ENCODE results near the gene SYNE2.

SYNE2 gene

DNA sequence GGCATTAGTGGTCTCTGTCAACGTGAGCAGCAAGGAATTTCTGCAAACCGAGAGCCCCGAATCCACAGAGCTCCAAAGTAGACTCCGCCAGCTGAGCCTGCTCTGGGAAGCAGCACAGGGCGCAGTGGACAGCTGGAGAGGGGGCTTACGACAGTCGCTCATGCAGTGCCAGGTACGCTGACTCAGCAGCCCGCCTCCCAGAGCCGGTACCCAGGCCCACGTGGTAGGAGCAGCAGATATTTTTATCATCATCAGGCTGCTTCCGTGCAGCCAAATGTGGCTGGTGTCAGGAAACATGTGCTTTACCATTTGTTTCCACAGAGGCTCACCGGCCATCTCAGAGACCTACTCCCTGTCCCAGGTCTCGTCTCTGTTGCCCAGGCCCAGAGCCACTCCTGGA, 367.7 kb downstream of the SYNE2 start:
- no peak for ATAC-seq (replicated peaks; ENCODE audit: extremely low read depth, poor library complexity, severe bottlenecking)
- H3K27me3 Mint-ChIP-seq = no peaks in the 10 kb centered on the region
- H3K4me3 Mint-ChIP-seq = no peak overlapping the region
- H3K27ac Mint-ChIP-seq (ENCODE audit: low read depth) = peak overlapping the region; percentile 49
- no peak for DNase-seq (ENCODE audit: low spot score in 2 of 2)
- peaks cover 75% of the 10 kb centered on the region for H3K36me3 Mint-ChIP-seq (ENCODE audit: insufficient read depth)
- H3K4me1 Mint-ChIP-seq = no peaks in the 10 kb centered on the region
- H3K9me3 Mint-ChIP-seq = no peaks in the 10 kb centered on the region

DNA sequence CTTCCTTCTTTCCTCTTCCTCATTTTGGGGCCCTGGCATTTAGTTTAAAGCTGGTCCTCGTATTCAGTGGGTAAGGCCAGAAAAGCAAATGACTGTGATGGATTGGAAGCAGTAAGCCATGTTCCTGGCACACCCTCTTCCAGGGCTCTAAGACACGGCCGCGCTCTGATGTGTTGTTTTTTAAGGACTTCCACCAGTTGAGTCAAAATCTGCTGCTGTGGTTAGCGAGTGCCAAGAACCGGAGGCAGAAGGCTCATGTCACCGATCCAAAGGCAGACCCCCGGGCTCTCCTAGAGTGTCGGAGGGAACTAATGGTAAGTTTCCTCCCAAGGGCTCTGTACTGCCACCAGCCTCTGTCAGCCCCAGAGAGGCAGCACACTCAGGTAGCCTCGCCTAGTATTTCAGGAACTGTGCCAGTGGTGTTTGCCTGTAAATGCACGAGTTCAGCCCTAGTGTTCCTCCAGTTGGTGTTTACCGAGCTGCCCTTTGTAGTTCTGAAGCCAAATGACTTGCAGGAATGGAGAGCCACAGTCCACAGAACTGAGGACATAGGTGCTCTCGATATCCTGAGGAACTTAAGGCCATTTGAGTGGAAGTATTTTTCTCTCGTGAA, 368.7 kb downstream of the SYNE2 start:
- ATAC-seq (replicated peaks; ENCODE audit: extremely low read depth, poor library complexity, severe bottlenecking) (no peak), DNase-seq (ENCODE audit: low spot score in 2 of 2) (no peak)
- Mint-ChIP-seq H3K9me3 (no peaks in the 10 kb centered on the region), H3K36me3 (ENCODE audit: insufficient read depth) (peaks cover 73% of the 10 kb centered on the region), H3K27me3 (no peaks in the 10 kb centered on the region), H3K27ac (ENCODE audit: low read depth) (no peak overlapping the region), H3K4me1 (no peaks in the 10 kb centered on the region), H3K4me3 (no peak overlapping the region)

DNA sequence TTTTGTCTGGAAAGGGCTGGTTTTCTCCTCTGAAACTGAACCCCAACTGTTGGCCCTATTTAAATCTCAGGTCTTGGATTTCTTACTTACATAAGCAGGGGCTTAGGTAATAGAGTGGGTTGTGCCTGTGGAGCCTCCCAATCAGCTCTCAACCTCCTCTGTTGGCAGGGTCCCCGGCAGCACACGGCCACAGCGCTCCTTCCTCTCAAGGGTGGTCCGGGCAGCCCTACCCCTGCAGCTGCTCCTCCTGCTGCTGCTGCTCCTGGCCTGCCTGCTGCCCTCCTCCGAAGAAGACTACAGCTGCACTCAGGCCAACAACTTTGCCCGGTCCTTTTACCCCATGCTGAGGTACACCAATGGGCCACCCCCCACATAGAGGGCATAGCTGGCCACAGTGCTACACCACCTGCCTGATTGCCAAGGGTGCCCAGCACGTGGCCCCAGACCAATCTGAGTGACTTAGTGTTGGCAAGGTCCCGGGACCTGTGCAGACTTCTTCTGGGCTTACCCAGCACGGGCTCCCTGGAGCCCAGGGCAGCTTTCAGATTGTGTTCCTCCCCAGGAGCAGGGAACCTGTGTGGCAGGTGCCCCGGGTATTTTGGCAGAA, 372.4 kb downstream of the SYNE2 start:
- Mint-ChIP-seq H3K9me3 (no peaks in the 10 kb centered on the region), H3K4me1 (no peaks in the 10 kb centered on the region), H3K27ac (ENCODE audit: low read depth) (no peak overlapping the region), H3K27me3 (no peaks in the 10 kb centered on the region), H3K4me3 (no peak overlapping the region), H3K36me3 (ENCODE audit: insufficient read depth) (peaks cover 66% of the 10 kb centered on the region)
- DNase-seq (ENCODE audit: low spot score in 2 of 2) (no peak), ATAC-seq (replicated peaks; ENCODE audit: extremely low read depth, poor library complexity, severe bottlenecking) (no peak)

DNA sequence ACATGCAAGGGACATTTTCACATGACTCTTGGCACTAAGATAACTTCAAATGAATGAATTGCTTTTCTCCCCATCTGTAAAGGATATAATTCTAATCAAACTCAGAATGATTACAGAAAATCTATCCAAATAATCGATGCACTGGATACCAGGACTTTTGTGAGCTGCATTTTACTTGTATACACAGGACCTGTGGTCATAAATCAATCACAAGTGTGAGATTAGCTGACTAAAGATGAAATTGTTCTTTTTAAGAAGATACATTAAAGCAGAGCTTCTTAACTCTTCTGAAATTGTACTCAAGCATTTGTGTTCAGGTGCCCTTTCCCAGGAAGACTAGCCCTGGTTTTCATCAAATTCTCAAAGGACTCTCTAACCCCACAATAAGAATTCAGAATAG, 375.1 kb downstream of the SYNE2 start:
- H3K36me3 Mint-ChIP-seq (ENCODE audit: insufficient read depth) = peaks cover 66% of the 10 kb centered on the region
- H3K9me3 Mint-ChIP-seq = no peaks in the 10 kb centered on the region
- no peak for ATAC-seq (replicated peaks; ENCODE audit: extremely low read depth, poor library complexity, severe bottlenecking)
- H3K4me1 Mint-ChIP-seq = peaks cover 8% of the 10 kb centered on the region
- no peak overlapping the region for H3K27ac Mint-ChIP-seq (ENCODE audit: low read depth)
- no peak overlapping the region for H3K4me3 Mint-ChIP-seq
- H3K27me3 Mint-ChIP-seq = no peaks in the 10 kb centered on the region
- DNase-seq (ENCODE audit: low spot score in 2 of 2) = no peak

DNA sequence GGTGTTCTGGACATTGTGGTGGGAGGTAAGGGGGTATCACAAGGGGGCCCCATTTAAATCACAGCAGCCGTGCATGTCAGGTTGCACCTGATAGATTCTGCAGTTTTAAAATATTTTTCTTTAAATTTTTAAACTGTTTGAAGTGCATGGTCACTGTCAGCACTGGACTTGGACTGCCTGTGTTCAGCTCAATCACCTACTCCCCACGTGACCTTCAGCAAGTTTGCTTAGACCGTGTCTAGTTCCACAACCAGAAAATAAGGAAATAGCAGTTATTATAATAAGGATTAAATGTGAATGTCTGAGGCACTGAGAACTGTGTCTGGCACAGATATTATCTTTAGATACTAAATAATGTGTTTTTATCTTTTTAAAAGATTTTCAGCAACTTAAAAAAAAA, 376.7 kb downstream of the SYNE2 start:
- no peak for ATAC-seq (replicated peaks; ENCODE audit: extremely low read depth, poor library complexity, severe bottlenecking)
- no peaks in the 10 kb centered on the region for H3K9me3 Mint-ChIP-seq
- H3K4me3 Mint-ChIP-seq = no peak overlapping the region
- no peak for DNase-seq (ENCODE audit: low spot score in 2 of 2)
- peaks cover 50% of the 10 kb centered on the region for H3K36me3 Mint-ChIP-seq (ENCODE audit: insufficient read depth)
- H3K27me3 Mint-ChIP-seq = no peaks in the 10 kb centered on the region
- H3K27ac Mint-ChIP-seq (ENCODE audit: low read depth) = no peak overlapping the region
- peaks cover 8% of the 10 kb centered on the region for H3K4me1 Mint-ChIP-seq

DNA sequence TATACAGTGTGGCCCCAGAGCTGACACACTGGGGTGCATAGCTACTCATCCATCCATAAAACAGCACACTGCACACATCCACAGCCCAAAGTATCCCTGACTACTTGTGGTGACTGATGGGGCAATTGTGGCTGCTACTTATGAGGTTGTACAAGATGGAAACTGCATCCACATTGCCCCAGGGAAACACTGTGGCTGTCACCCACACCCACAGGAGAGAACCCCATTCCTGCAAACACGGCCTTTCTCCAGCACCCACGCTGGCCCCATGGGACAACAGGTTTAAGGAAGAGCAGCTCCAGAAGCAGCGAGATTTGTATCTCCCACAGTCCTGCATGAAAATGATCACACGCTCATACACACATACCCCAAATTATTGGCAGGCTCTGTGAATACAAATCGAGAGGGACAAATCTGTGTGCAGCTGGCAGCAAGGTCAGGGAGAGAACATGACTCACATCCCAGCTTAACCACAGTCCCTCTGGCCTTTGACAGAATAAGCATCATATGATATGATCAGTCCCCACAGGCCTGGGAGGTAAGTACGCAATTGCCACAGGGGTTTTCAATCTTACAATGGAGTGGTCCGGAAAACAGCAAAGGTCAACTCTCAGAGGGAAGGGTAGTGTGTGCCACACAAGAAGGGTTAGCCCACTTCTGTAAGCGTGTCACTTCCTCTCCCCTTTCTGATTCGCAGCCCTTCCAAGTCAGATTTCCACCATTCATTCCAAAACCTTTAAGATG, 379.5 kb downstream of the SYNE2 start:
- peaks cover 18% of the 10 kb centered on the region for H3K4me1 Mint-ChIP-seq
- no peak overlapping the region for H3K27ac Mint-ChIP-seq (ENCODE audit: low read depth)
- no peak overlapping the region for H3K4me3 Mint-ChIP-seq
- no peak for ATAC-seq (replicated peaks; ENCODE audit: extremely low read depth, poor library complexity, severe bottlenecking)
- H3K27me3 Mint-ChIP-seq = no peaks in the 10 kb centered on the region
- no peaks in the 10 kb centered on the region for H3K9me3 Mint-ChIP-seq
- peaks cover 45% of the 10 kb centered on the region for H3K36me3 Mint-ChIP-seq (ENCODE audit: insufficient read depth)
- DNase-seq (ENCODE audit: low spot score in 2 of 2) = no peak

DNA sequence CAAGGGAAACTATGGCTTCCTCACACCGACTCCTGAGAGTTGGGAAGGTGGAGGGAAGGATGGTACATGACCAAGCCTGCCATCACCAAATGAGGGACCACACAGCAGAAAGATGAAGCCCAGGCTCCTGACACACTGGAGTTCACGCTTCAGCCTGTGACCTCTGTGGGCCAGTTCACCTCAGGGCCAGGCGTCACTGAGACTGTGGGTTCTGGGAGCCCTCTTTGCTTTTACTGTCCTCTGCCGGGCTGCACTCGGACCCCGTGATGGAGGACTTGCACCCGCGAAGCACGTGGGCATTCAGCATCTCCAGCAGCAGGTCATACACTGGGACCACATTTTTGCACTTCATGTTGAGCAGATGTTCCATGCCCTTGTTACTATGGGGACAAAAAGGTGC, 380.1 kb downstream of the SYNE2 start:
- Mint-ChIP-seq H3K27me3 (no peaks in the 10 kb centered on the region), H3K27ac (ENCODE audit: low read depth) (no peak overlapping the region)
- no peak for ATAC-seq (replicated peaks; ENCODE audit: extremely low read depth, poor library complexity, severe bottlenecking)

DNA sequence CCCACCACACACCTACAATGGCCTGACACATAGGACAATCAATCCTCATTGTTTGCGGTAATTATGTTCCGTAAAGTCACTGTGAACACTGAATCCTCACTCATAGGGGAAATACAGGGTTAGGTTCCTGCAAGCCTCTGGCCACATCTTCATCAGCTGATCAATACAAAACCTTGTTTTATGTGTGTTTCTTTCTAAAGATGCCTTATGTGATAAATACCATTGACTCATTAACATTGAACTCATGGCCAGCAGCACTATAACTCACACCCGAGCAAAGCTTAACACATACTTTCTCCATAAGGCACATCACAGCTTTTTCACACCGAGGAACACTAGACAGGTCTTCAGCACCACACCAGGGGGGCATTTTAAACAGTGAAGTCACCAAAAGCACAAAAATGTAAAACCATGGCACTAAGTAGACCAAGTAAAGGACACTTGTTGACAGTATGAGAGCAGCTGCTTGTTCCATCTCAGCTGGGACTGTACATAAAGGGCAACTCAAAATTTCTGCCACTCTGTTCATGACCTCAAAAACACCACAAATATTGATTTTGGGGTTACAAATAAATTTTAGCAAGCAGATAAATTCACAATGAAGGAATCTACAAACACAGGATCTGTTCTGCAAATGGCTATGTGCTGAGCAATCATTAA, 380.9 kb downstream of the SYNE2 start:
- Mint-ChIP-seq H3K27ac (ENCODE audit: low read depth) (no peak overlapping the region), H3K4me3 (no peak overlapping the region), H3K27me3 (no peaks in the 10 kb centered on the region), H3K4me1 (peaks cover 18% of the 10 kb centered on the region), H3K9me3 (no peaks in the 10 kb centered on the region), H3K36me3 (ENCODE audit: insufficient read depth) (peaks cover 37% of the 10 kb centered on the region)
- no peak for DNase-seq (ENCODE audit: low spot score in 2 of 2)
- ATAC-seq (replicated peaks; ENCODE audit: extremely low read depth, poor library complexity, severe bottlenecking) = no peak

More for the DNA sequence above, 380.1 kb downstream of the SYNE2 start:
- DNase-seq (ENCODE audit: low spot score in 2 of 2) = no peak
- peaks cover 18% of the 10 kb centered on the region for H3K4me1 Mint-ChIP-seq
- peaks cover 40% of the 10 kb centered on the region for H3K36me3 Mint-ChIP-seq (ENCODE audit: insufficient read depth)
- H3K9me3 Mint-ChIP-seq = no peaks in the 10 kb centered on the region
- H3K4me3 Mint-ChIP-seq = no peak overlapping the region

DNA sequence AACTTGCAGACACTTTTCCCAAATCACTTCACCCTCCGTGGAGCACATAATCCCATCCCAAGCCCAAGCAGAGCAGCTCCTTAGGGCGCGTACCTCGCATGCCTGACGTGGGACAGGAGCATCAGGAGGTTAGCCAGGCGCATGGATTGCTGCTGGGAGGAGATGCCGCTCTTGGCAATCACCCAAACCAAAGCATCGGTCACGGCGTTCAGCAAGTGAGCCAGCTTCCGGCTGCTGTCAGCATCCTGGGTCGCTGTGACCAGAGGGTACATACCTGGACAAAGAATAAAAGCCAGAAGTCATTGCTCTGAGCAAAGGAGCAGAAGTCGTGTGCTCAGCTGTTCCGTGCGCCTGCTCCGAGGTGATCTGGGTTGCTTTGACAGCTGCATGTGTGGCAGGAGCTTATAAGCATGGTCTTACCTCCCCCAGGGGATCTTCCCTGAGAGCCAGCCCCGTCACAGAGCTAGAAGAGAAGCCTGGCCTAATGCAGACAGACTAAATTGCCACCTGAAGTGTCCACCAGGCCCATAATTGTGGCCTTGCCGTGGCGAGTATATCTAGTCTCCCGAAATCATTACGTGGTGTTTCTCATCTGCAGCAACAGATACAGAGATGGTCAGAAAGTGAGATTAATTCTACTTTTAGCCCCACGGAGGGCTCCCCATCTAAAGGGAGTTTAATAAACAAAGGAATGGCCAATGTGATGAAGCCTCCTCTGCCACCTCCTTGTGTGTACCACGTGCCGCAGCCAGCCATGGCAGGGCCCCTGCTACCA, 382.3 kb downstream of the SYNE2 start:
- no peak overlapping the region for H3K4me3 Mint-ChIP-seq
- peaks cover 28% of the 10 kb centered on the region for H3K36me3 Mint-ChIP-seq (ENCODE audit: insufficient read depth)
- H3K4me1 Mint-ChIP-seq = peaks cover 18% of the 10 kb centered on the region
- no peak for DNase-seq (ENCODE audit: low spot score in 2 of 2)
- no peaks in the 10 kb centered on the region for H3K9me3 Mint-ChIP-seq
- no peak for ATAC-seq (replicated peaks; ENCODE audit: extremely low read depth, poor library complexity, severe bottlenecking)
- H3K27ac Mint-ChIP-seq (ENCODE audit: low read depth) = peak overlapping the region; percentile 71
- no peaks in the 10 kb centered on the region for H3K27me3 Mint-ChIP-seq

DNA sequence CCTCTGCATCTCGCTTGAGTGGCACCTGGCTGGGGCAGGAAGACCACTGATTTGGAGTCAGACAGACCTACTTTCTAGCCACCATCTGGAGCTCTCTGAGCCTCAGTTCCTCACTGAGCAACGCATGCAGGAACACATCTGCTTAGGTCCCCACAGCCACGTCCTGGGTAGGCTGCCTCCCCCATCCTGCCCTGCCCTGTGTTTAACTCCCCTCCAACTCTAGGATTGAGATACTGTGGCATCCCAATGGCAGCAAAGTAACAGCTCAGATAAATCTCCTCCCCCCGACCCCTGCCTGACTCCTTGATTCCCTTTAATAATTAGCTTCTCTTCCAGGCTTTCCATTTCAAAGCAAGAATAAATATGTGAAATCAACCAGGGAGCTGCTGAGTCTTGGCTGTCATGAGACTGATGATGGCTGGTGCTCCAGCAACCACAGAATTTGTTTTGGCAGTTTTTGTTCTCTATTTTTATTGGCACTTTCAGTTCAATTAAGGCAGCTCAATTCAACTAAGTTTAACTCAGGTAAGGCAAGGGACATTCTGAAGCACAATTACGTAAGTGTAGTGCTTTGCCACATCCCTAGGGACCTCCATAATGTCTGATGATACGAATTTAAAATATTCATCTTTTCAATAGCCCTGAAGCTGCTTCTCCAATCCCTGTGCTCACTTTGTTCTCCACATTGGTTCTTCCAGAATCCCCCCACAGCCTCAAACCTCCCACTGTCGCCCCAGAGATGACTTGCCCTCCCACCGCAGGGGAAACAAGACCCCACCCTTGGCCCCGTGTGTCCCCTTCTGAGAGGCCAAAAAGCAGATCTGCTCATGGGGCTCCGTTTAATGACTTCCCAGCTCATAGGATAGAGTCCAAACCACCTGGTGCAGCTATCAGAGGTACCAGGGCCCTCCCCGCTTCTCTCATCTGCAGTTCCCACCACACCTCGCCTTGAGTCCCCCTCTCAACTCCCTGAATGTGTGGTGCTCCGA, 383.1 kb downstream of the SYNE2 start:
- peaks cover 24% of the 10 kb centered on the region for H3K36me3 Mint-ChIP-seq (ENCODE audit: insufficient read depth)
- H3K27me3 Mint-ChIP-seq = no peaks in the 10 kb centered on the region
- H3K27ac Mint-ChIP-seq (ENCODE audit: low read depth) = peak overlapping the region; percentile 71
- H3K4me3 Mint-ChIP-seq = no peak overlapping the region
- no peaks in the 10 kb centered on the region for H3K9me3 Mint-ChIP-seq
- peaks cover 18% of the 10 kb centered on the region for H3K4me1 Mint-ChIP-seq
- ATAC-seq (replicated peaks; ENCODE audit: extremely low read depth, poor library complexity, severe bottlenecking) (peak; percentile 42), DNase-seq (ENCODE audit: low spot score in 2 of 2) (no peak)

DNA sequence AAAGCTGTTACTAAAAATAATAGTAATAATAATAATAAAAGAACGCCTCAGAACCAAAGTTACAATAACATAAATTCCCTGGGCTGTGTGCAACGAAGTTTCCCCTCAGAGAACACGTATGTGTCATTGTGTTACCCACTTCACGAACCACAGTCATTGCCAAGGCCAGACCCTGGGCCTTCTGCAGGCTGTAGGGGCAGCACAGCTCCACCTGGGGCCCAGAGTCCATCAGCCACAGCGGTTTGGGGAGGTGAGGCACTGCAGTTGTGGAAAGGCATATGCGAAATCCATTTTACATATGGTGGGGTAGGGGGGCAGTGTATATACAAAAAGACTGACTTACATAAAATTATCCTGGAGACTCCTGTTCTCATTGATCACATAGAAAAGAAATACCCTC, 385.2 kb downstream of the SYNE2 start:
- H3K27me3 Mint-ChIP-seq = no peaks in the 10 kb centered on the region
- H3K4me3 Mint-ChIP-seq = no peak overlapping the region
- peaks cover 14% of the 10 kb centered on the region for H3K36me3 Mint-ChIP-seq (ENCODE audit: insufficient read depth)
- H3K9me3 Mint-ChIP-seq = no peaks in the 10 kb centered on the region
- ATAC-seq (replicated peaks; ENCODE audit: extremely low read depth, poor library complexity, severe bottlenecking) (no peak), DNase-seq (ENCODE audit: low spot score in 2 of 2) (no peak)
- H3K27ac Mint-ChIP-seq (ENCODE audit: low read depth) = no peak overlapping the region
- H3K4me1 Mint-ChIP-seq = peaks cover 11% of the 10 kb centered on the region
